ENCODE results near the gene PBX1. TPM values are rescaled to one million over a fixed set of nuclear protein-coding genes. Genes with fewer than 3 reads are reported as not detected.

The PBX1 gene
- total and polyA plus RNA-seq, 2 of the 4 experiments (the other 2 are of a cell fraction), result 13.9 to 17.9 TPM

DNA sequence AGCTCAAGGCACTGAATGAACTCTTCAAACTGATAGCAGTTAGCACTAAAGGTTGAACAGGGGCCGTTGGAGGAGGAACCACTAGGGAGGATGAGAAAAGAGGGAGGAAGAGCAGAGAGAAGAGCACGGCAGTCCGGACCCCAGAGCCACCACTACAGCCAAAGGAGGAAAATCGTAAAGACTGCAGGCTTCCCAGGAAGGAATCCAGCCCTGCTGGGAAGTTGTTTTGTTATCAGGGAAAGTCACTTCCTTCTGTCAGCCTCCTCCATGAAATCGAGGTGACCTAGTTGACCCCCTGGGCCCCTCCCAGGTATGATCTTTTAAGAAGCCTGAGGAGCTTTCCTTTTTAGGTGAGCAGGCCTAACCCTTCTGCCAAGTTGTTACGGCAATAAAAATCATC lies 88.2 kb downstream of the PBX1 start:
- Histone ChIP-seq H3K4ac (ENCODE audit: low read depth, low read length) (no peak overlapping the region), H3K36me3 (ENCODE audit: control insufficient read depth, insufficient read depth, low read length) (peaks cover 4% of the 10 kb centered on the region), H2BK120ac (ENCODE audit: low read depth, low read length) (no peak overlapping the region), H2BK15ac (ENCODE audit: low read depth, low read length) (no peak overlapping the region), H3K56ac (ENCODE audit: extremely low read depth, insufficient read depth, low read length) (no peak overlapping the region), H4K20me1 (ENCODE audit: insufficient read depth, low read length) (peaks cover 6% of the 10 kb centered on the region; the same call in 1 of the 2 replicates), H3K9ac (ENCODE audit: low read depth, low read length) (no peak overlapping the region), H2AK9ac (replicated peaks; ENCODE audit: low read depth, low read length, poor library complexity) (no peak overlapping the region), H2AK5ac (ENCODE audit: low read depth, low read length) (no peak overlapping the region), H4K5ac (ENCODE audit: low read depth, low read length) (no peak overlapping the region), H3K27me3 (ENCODE audit: control insufficient read depth, insufficient read depth, low read length) (no peaks in the 10 kb centered on the region), H3K4me2 (ENCODE audit: low read depth, low read length) (no peak overlapping the region), H3K4me1 (ENCODE audit: control insufficient read depth, insufficient read depth, low read length) (peaks cover 14% of the 10 kb centered on the region), H2BK20ac (ENCODE audit: low read depth, low read length) (no peak overlapping the region), H3K27ac (ENCODE audit: insufficient read depth, low read length) (no peak overlapping the region), H3K18ac (ENCODE audit: low read depth, low read length) (no peak overlapping the region), H4K8ac (ENCODE audit: low read depth in 2 of 2, low read length in 2 of 2) (no peak overlapping the region), H2AFZ (replicated peaks; ENCODE audit: low read length, poor library complexity) (no peak overlapping the region), H3K9me1 (ENCODE audit: insufficient read depth, low read length) (peaks cover 7% of the 10 kb centered on the region; the same call in 1 of the 2 replicates), H3K79me1 (ENCODE audit: low read depth in 1 of 2, low read length in 2 of 2) (peaks cover 0 to 10% of the 10 kb centered on the region in 2 experiments; a peak in 2 of 4 replicates), H3K23ac (ENCODE audit: low read depth, low read length) (no peak overlapping the region), H3K9me3 (ENCODE audit: control insufficient read depth, insufficient read depth, low read length) (no peaks in the 10 kb centered on the region), H3K14ac (replicated peaks; ENCODE audit: low read depth, low read length) (no peak overlapping the region), H2BK5ac (ENCODE audit: low read depth, low read length, poor library complexity, severe bottlenecking) (no peak overlapping the region), H3K4me3 (ENCODE audit: insufficient read depth, low read depth, low read length) (no peak overlapping the region), H4K91ac (ENCODE audit: insufficient read depth, low read depth, low read length) (no peak overlapping the region)
- ChIA-PET CTCF (no interaction called here), POLR2A (ENCODE audit: unreplicated experiment) (no interaction called here)
- BruUV-seq (replicated peaks), result no TSS peak
- in situ Hi-C loops (cut with MboI; ENCODE audit: low sequenced_read_pairs) (no loop called here), intact Hi-C loops (cut with micrococcal nuclease) (no loop called here), dilution Hi-C loops (cut with HindIII; ENCODE audit: low sequenced_read_pairs, unreplicated experiment) (no loop called here)
- ATAC-seq (ENCODE audit: low read depth) (no peak), DNase-seq (no peak)
- TF ChIP-seq, protein P1, sequence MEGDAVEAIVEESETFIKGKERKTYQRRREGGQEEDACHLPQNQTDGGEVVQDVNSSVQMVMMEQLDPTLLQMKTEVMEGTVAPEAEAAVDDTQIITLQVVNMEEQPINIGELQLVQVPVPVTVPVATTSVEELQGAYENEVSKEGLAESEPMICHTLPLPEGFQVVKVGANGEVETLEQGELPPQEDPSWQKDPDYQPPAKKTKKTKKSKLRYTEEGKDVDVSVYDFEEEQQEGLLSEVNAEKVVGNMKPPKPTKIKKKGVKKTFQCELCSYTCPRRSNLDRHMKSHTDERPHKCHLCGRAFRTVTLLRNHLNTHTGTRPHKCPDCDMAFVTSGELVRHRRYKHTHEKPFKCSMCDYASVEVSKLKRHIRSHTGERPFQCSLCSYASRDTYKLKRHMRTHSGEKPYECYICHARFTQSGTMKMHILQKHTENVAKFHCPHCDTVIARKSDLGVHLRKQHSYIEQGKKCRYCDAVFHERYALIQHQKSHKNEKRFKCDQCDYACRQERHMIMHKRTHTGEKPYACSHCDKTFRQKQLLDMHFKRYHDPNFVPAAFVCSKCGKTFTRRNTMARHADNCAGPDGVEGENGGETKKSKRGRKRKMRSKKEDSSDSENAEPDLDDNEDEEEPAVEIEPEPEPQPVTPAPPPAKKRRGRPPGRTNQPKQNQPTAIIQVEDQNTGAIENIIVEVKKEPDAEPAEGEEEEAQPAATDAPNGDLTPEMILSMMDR (conservative IDR thresholded peaks at IDR 0.05; ENCODE audit: low read depth, low read length), result no peak
- TF ChIP-seq SMC3 (IDR thresholded peaks at IDR 0.05; ENCODE audit: low read depth, low read length) (no peak), BHLHE40 (IDR thresholded peaks at IDR 0.05; ENCODE audit: low read depth, low read length) (no peak), CEBPB (IDR thresholded peaks at IDR 0.05; ENCODE audit: low read depth, low read length) (no peak), MAFK (IDR thresholded peaks at IDR 0.05; ENCODE audit: low read depth, low read length) (no peak), MXI1 (IDR thresholded peaks at IDR 0.05; ENCODE audit: borderline replicate concordance, low read depth, low read length) (no peak), RFX5 (IDR thresholded peaks at IDR 0.05; ENCODE audit: low read depth, low read length) (no peak), FOS (IDR thresholded peaks at IDR 0.05; ENCODE audit: low read depth, low read length) (no peak), RAD21 (IDR thresholded peaks at IDR 0.05; ENCODE audit: low read length) (no peak), RCOR1 (IDR thresholded peaks at IDR 0.05; ENCODE audit: insufficient replicate concordance, low read length) (no peak), NFE2L2 (IDR thresholded peaks at IDR 0.05; ENCODE audit: low read depth, low read length) (no peak)
- TF ChIP-seq, protein P2, sequence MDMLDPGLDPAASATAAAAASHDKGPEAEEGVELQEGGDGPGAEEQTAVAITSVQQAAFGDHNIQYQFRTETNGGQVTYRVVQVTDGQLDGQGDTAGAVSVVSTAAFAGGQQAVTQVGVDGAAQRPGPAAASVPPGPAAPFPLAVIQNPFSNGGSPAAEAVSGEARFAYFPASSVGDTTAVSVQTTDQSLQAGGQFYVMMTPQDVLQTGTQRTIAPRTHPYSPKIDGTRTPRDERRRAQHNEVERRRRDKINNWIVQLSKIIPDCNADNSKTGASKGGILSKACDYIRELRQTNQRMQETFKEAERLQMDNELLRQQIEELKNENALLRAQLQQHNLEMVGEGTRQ (IDR thresholded peaks at IDR 0.05; ENCODE audit: low read depth, low read length), result no peak
- 100% methylated on average over 2 of the region's 6 CpGs; no CpG with 5 or more reads in 1 of the 2 experiments for WGBS, 2 experiments (ENCODE audit: extremely low coverage in 2 of 2, insufficient read length in 1 of 2)
